Activated T-helper 2 cell treated with anti-CD3 and anti-CD28 coated beads, Interferon-gamma antibody, Interleukin-2, Interleukin-4, amounts not matched to agents 10 μg/mL and 5 μg/mL and 100 μg/mL, durations not matched to agents 14 hours and 24 hours and 36 hours (primary cell): Measurements from ENCODE around the gene PLCG1. TPM values are rescaled to one million over a fixed set of nuclear protein-coding genes. Genes with fewer than 3 reads are reported as not detected.
"Not testable (repeated sequence)": the region's sequence is repeated elsewhere in the genome, so short reads cannot be mapped to it uniquely, and the experiment has no call there.

ENCODE experiments used
- DNase-seq: peaks from one replicate; pipeline ENCODE4 v3.0.0; 2021; ENCODE audit warnings: low spot score
- H3K27ac Mint-ChIP-seq: one replicate; pipeline ENCODE4 v1.8.0; 2021; ENCODE audit warnings: mixed read lengths
- H3K27me3 Mint-ChIP-seq: one replicate; pipeline ENCODE4 v1.8.0; 2021; ENCODE audit warnings: low read depth, mixed read lengths
- H3K36me3 Mint-ChIP-seq: one replicate; pipeline ENCODE4 v1.8.0; 2021; ENCODE audit warnings: low read depth, mixed read lengths
- H3K4me1 Mint-ChIP-seq: one replicate; pipeline ENCODE4 v1.8.0; 2021; ENCODE audit warnings: low read depth, mixed read lengths
- H3K4me3 Mint-ChIP-seq: one replicate; pipeline ENCODE4 v1.8.0; 2021; ENCODE audit warnings: low read depth, mild to moderate bottlenecking, moderate library complexity, mixed read lengths
- H3K9me3 Mint-ChIP-seq: one replicate; pipeline ENCODE4 v1.8.0; 2021; ENCODE audit warnings: mixed read lengths
- intact Hi-C: fragments of 100-400 bp; cut with micrococcal nuclease; formaldehyde crosslinking; loops from one replicate; pipeline ENCODE4 v1.15.1; 2023
- total RNA-seq: library from RNA; stranded (reverse); gene quantifications from 2 replicates; pipeline ENCODE4 v1.2.3, GENCODE V29; 2022

PLCG1 gene
- total RNA-seq, 1 donor from 2014 or later: 187 TPM

DNA sequence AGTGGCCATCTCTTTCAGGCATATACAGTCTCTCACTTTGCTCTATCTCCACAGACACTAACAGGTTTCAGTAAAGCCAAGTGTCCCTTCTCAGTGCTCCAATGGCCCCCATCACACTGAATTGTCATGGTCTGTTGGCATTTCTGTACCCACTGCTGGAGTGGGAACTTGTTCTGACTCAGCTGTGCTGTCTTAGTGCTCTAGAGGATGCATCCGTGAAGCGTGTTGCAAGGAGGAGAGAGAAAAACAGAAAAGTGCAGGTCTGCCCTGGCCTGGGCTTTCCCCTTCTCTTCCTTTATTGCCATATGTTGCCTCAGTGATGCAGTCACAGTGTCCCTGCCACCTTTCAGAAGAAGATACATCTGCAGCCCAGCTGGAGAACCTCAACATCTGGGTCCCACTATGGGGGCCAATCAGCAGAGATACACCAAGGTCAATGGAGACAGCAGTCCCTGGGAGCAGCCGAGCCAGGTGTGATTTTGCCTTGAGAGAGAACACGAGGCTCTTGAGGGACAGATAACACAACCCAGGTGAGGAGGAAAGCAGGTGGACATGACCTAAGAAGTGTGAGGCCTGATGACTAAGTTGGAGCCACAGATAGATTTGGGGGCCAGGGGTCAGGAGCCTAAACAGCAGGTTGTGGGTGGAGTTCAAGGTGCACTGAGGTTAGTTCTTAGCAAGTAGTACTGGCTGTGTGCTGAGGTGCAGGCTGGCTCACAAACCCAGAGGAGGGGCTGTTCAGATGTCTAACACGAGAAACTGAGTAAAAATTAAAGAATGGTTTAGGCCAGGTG lies 5.6 kb upstream of the PLCG1 start:
- Mint-ChIP-seq H3K9me3 (no peaks in the 10 kb centered on the region), H3K27ac (peak overlapping the region; percentile 18), H3K27me3 (no peaks in the 10 kb centered on the region), H3K4me1 (peaks cover 40% of the 10 kb centered on the region), H3K36me3 (peaks cover 17% of the 10 kb centered on the region), H3K4me3 (no peak overlapping the region)
- no peak for DNase-seq
- intact Hi-C loops: loop anchor here (10.0 kb wide), 1 partner anchor 563 kb away; no protein-coding TSS in a partner anchor

DNA sequence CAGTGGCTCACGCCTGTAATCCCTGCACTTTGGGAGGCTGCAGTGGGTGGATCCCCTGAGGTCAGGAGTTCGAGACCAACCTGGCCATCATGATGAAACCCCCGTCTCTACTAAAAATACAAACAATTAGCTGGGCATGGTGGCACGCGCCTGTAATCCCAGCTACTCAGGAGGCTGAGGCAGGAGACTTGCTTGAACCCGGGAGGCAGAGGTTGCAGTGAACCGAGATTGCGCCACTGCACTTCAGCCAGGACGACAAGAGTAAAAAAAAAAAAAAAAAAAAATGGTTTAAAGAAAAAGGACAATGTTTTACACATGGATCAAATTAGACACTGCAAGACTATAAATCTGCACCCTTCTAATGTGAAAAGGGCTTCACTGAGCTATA lies 5.0 kb upstream of the PLCG1 start:
- Mint-ChIP-seq H3K4me1 (peaks cover 40% of the 10 kb centered on the region), H3K36me3 (peaks cover 14% of the 10 kb centered on the region)
- intact Hi-C loops: loop anchor here (10.0 kb wide), 1 partner anchor 562 kb away; no protein-coding TSS in a partner anchor
- not testable (repeated sequence) for H3K9me3 Mint-ChIP-seq, H3K27me3 Mint-ChIP-seq, H3K27ac Mint-ChIP-seq, DNase-seq, H3K4me3 Mint-ChIP-seq

GRCh38 chr20:41133709-41134361 lies 3.5 kb upstream of the PLCG1 start:
- Mint-ChIP-seq H3K36me3 (peaks cover 15% of the 10 kb centered on the region), H3K4me3 (no peak overlapping the region), H3K4me1 (peaks cover 42% of the 10 kb centered on the region), H3K27ac (peak overlapping the region; percentile 18), H3K9me3 (no peaks in the 10 kb centered on the region), H3K27me3 (no peaks in the 10 kb centered on the region)
- intact Hi-C loops: loop anchor here (10.0 kb wide), 1 partner anchor 561 kb away; no protein-coding TSS in a partner anchor
- no peak for DNase-seq

GRCh38 chr20:41134362-41135186 lies 2.8 kb upstream of the PLCG1 start:
- DNase-seq: no peak
- Mint-ChIP-seq H3K27ac (peak overlapping the region; percentile 1), H3K27me3 (no peaks in the 10 kb centered on the region), H3K4me3 (no peak overlapping the region), H3K36me3 (peaks cover 19% of the 10 kb centered on the region), H3K4me1 (peaks cover 47% of the 10 kb centered on the region), H3K9me3 (no peaks in the 10 kb centered on the region)
- intact Hi-C loops: loop anchor here (1.0 to 10.0 kb wide), 6 partner anchors 38 to 560 kb away; partner anchors contain the start of gene LPIN3

DNA sequence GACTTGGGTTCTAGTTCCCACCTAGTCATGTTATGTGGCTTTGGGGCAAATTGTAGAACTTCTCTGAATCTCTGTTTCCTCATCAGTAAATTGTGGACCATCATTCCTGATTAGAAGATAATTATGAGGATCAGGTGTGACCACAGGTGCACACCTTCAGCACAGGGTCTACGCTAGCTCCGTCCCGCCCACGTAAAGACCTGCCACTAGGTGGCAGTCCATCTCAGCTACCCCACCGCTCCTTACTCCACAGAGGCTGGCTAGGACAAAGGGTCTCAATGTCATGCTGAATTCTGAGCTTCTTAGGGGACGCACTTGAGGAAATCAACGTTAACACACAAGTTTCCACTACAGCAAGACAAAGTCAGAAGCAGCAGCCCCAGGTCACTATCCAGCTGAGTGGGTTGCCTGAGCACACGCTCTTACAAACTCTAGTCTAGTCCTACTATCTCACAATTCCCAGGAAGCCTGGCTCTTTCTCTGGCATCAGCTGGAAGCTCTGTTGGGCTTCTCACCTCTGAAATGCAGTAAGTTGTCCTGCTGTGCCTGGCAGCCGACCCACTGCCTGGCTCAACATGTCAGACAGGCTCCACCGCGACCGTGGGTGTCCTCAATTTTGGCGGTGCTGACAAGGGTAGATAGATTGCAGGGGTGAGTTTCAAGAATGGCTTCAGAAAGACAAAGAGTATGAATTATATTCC lies 2.0 kb upstream of the PLCG1 start:
- intact Hi-C loops: loop anchor here (1.0 to 10.0 kb wide), 6 partner anchors 37 to 559 kb away; partner anchors contain the start of gene LPIN3
- peak overlapping the region; percentile 75 for H3K4me3 Mint-ChIP-seq
- peaks cover 25% of the 10 kb centered on the region for H3K36me3 Mint-ChIP-seq
- no peaks in the 10 kb centered on the region for H3K27me3 Mint-ChIP-seq
- H3K4me1 Mint-ChIP-seq: peaks cover 52% of the 10 kb centered on the region
- H3K9me3 Mint-ChIP-seq: no peaks in the 10 kb centered on the region
- peak; percentile 55 for DNase-seq
- H3K27ac Mint-ChIP-seq: peak overlapping the region; percentile 21

DNA sequence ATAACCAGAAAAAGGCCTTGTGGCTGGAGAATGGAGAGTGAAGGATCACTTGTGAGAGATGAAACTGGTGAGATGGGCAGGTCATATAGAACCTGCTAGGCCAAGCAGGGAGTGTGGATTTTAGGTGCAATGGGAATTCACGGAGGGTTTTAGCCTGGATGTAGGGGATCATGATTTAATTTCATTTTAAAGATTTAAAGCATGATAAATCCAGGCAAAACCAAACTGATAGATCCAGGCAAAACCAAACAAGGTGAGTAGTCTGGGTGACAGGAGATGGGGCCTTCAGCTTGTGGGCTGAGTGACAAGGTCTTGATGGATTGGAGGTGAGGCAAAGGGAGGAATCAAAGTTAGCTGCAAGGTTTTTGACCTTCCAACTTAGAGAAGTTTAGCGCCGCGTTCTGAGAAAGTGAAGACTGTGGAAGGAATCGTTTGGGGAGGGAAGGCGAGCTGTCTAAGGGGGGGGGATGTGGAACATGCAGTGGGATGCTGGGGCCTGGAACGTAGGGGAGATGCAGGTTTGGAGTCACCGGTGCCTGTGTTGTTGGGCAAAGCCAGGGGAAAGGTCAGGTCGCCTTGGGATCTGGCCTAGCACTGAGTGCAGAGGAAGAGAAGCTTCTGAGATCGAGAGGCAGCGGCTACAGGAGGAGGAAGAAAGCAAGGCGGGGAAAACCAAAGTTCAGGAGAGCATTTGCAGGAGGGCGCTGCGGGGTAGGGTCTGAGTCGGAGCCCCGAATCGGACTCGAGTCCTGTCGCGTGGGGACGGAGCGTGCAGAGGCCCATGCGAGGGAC lies 1.3 kb upstream of the PLCG1 start:
- Mint-ChIP-seq H3K9me3 (no peaks in the 10 kb centered on the region), H3K27ac (peak overlapping the region; percentile 77), H3K27me3 (no peaks in the 10 kb centered on the region), H3K4me3 (peak overlapping the region; percentile 75), H3K36me3 (peaks cover 28% of the 10 kb centered on the region), H3K4me1 (peaks cover 57% of the 10 kb centered on the region)
- intact Hi-C loops: loop anchor here (1.0 to 10.0 kb wide), 8 partner anchors 36 to 559 kb away; partner anchors contain the start of genes LPIN3, TOP1 and ZHX3
- no peak for DNase-seq

GRCh38 chr20:41137614-41138474 lies 501 bp downstream of the PLCG1 start:
- Mint-ChIP-seq H3K4me1 (peaks cover 68% of the 10 kb centered on the region), H3K27ac (peak overlapping the region; percentile 82), H3K36me3 (peaks cover 31% of the 10 kb centered on the region), H3K27me3 (no peaks in the 10 kb centered on the region), H3K4me3 (peak overlapping the region; percentile 88), H3K9me3 (no peaks in the 10 kb centered on the region)
- DNase-seq: peak; percentile 60
- intact Hi-C loops: loop anchor here (2.0 to 10.0 kb wide), 5 partner anchors 34 to 557 kb away; partner anchors contain the start of gene TOP1

DNA sequence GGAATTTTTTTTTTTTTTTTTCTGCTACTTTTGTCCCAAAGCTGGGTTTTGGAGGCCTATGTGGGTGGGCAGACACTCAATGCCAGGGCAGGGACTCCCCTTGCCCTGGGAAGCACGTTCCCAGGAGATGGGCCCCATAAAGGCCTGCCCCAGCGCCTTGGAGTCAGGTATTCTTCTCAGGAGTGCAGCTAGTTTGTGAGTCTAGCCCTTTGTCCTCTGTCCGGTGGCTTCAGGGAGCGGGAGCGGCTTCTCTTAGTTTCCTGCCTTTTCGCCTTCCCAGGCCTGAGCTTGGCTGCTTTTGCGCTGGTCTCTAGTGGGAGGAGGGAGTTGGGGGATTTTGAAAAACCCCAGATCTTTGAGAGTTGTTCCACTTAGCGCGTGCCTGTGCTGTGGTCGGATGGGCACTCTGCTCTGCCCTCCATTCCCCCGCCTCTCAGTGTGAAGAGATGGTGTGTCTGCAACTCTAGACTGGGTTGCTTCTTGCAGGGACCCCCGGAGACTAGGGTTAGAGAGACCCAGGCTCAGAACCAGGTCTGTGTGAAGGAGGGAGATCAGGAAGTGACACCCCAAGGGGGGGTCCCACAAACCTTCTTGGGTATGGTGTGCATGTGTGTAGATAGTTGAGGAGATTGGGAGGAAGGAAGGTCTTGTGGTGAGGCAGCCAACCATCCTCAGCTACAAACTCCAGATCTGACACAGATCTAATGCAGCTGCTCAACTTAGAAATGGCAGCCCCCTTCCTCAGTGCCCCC lies 1.3 kb downstream of the PLCG1 start:
- intact Hi-C loops: loop anchor here (1.0 to 10.0 kb wide), 5 partner anchors 19 to 556 kb away; no protein-coding TSS in a partner anchor

GRCh38 chr20:41139227-41140093 lies 2.1 kb downstream of the PLCG1 start:
- DNase-seq: no peak
- intact Hi-C loops: loop anchor here (1.0 to 10.0 kb wide), 5 partner anchors 18 to 555 kb away; no protein-coding TSS in a partner anchor
- peak overlapping the region; percentile 88 for H3K4me3 Mint-ChIP-seq
- peaks cover 38% of the 10 kb centered on the region for H3K36me3 Mint-ChIP-seq
- H3K9me3 Mint-ChIP-seq: no peaks in the 10 kb centered on the region
- H3K4me1 Mint-ChIP-seq: peaks cover 75% of the 10 kb centered on the region
- H3K27me3 Mint-ChIP-seq: no peaks in the 10 kb centered on the region
- H3K27ac Mint-ChIP-seq: peak overlapping the region; percentile 82

More for the DNA sequence above, 1.3 kb downstream of the PLCG1 start:
- H3K4me1 Mint-ChIP-seq: peaks cover 72% of the 10 kb centered on the region
- peak overlapping the region; percentile 82 for H3K27ac Mint-ChIP-seq
- no peaks in the 10 kb centered on the region for H3K9me3 Mint-ChIP-seq
- peak; percentile 42 for DNase-seq
- peaks cover 31% of the 10 kb centered on the region for H3K36me3 Mint-ChIP-seq
- H3K27me3 Mint-ChIP-seq: no peaks in the 10 kb centered on the region
- H3K4me3 Mint-ChIP-seq: peak overlapping the region; percentile 88
